Natural killer cell (primary cell): ENCODE results near the gene IL11RA. TPM values are rescaled to one million over a fixed set of nuclear protein-coding genes. Genes with fewer than 3 reads are reported as not detected.
A peak's percentile ranks its signal among the peaks of the same experiment; 100 is the strongest.

Source experiments
- ATAC-seq, 3 donors: fragments of 150-1000 bp in 2 of 3; fragments of 200-7000 bp in 1 of 3; cut with Tn5 transposase; 1 replicate in 1 of 3; 2 replicates in 2 of 3; pipeline ENCODE4 v1.10.0; 2021; ENCODE audit warnings: mild to moderate bottlenecking in 2 of 3, moderate library complexity in 2 of 3
- DNase-seq, 2 donors: peaks; one replicate each; pipeline versions ENCODE4 v3.0.0 to v3.0.0-alpha.2; 2013 to 2021; ENCODE audit warnings: mixed read lengths in 1 of 2
- H3K27ac ChIP-seq: one replicate; pipeline ENCODE4 v1.5.1; 2013; ENCODE audit warnings: mild to moderate bottlenecking, low read length
- H3K27me3 ChIP-seq: one replicate; pipeline ENCODE4 v1.6.1; 2013; ENCODE audit warnings: low read length; ENCODE audit not compliant: control insufficient read depth, insufficient read depth
- H3K36me3 ChIP-seq: one replicate; pipeline ENCODE4 v1.6.1; 2013; ENCODE audit warnings: low read length; ENCODE audit not compliant: control insufficient read depth, insufficient read depth
- H3K4me1 ChIP-seq: one replicate; pipeline ENCODE4 v1.6.1; 2013; ENCODE audit warnings: low read length; ENCODE audit not compliant: control insufficient read depth, insufficient read depth
- H3K4me3 ChIP-seq: one replicate; pipeline ENCODE4 v1.5.1; 2013; ENCODE audit warnings: low read length
- H3K9me3 ChIP-seq: one replicate; pipeline ENCODE4 v1.6.1; 2013; ENCODE audit warnings: low read length; ENCODE audit not compliant: control insufficient read depth, insufficient read depth
- H3K27ac Mint-ChIP-seq, 2 donors: one replicate each; pipeline ENCODE4 v1.8.0; 2022; ENCODE audit warnings: mild to moderate bottlenecking in 2 of 2, mixed read lengths in 2 of 2, moderate library complexity in 1 of 2
- H3K27me3 Mint-ChIP-seq, 2 donors: one replicate each; pipeline ENCODE4 v1.8.0; 2022; ENCODE audit warnings: low read depth in 2 of 2, mixed read lengths in 2 of 2
- H3K36me3 Mint-ChIP-seq: one replicate; pipeline ENCODE4 v1.8.0; 2022; ENCODE audit warnings: mixed read lengths
- H3K4me1 Mint-ChIP-seq, 2 donors: one replicate each; pipeline ENCODE4 v1.8.0; 2022; ENCODE audit warnings: mixed read lengths in 2 of 2
- H3K4me3 Mint-ChIP-seq: one replicate; pipeline ENCODE4 v1.8.0; 2022; ENCODE audit warnings: mild to moderate bottlenecking, moderate library complexity, mixed read lengths
- H3K9me3 Mint-ChIP-seq, 2 donors: one replicate each; pipeline ENCODE4 v1.8.0; 2022; ENCODE audit warnings: mixed read lengths in 2 of 2
- WGBS: methylation state at CpG from one replicate; pipeline ENCODE4 v1.1.7; 2013; ENCODE audit warnings: missing lambda C conversion rate; ENCODE audit not compliant: insufficient coverage; 5-methylcytosine and 5-hydroxymethylcytosine counted together
- intact Hi-C: fragments of 100-400 bp; cut with micrococcal nuclease; formaldehyde crosslinking; loops from one replicate; pipeline ENCODE4 v1.14.2; 2022
- total RNA-seq, 4 donors: library from RNA; stranded (reverse); fragments of 120-200 nt in 1 of 4; gene quantifications; one replicate each; pipeline versions ENCODE4 v1.2.3 to v1.2.4, GENCODE V29; 2013 to 2022
- TF ChIP-seq, protein P1 (sequence below): fragments of 200-600 bp; IDR thresholded peaks from one replicate; pipeline ENCODE4 v1.8.0; 2022; ENCODE audit warnings: antibody characterized with exemption

The IL11RA gene
- total RNA-seq, 3 donors from 2014 or later (not counting 1 experiment from before 2014, with no cell fraction given): 64.2 to 91.1 (median 66.1) TPM

DNA sequence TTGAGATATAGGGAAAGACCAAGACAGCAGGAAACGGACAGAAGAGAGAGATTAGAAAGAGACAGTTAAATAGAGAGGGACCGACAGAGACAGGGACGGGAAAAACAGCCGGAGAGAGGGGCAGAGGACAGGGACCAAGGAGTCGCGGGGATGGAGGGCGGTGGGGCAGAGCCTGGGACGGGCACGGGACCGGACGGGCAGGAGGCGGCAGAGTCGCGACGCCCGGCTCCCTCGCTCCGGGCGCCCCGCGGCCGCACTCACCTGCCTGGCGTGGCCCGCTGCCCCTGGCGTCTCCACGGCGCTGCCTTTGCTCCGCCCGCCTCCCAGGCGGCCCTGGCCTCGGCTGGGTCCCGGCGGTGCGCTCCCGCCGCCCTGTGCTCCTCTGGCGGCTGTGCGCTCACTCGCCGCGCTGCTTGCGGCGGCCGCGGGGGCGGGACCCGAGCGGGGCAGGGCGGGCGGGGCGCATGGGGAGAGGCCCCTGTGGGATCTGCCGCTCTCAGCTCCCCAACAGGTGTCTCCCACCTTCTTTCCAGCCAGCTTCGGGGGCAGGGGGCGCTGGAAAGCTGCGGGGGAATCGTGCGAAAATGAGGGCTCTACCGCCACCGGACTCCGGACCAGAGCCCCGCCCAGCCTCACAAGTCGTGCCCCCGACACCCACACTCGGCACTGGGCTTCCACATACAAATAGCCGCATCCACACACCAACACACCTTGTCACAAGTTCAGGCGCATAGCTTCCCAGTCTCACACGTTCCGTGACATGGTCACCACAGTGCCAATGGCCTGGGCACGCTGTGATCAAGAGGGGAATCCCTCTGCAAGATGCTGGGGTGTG is 23.1 kb upstream of the IL11RA start, which contains the start of gene ARID3C:
Gene ARID3C (minus strand): TSS at position 411 of the 835 bp plus-strand sequence. CDS start 1,052 bp downstream, outside the sequence.
- Histone ChIP-seq H3K36me3 (no peaks in the 10 kb centered on the region), H3K27me3 (peaks cover 48% of the 10 kb centered on the region), H3K4me1 (peaks cover 15% of the 10 kb centered on the region), H3K27ac (no peak within 1 kb of the TSS), H3K4me3 (peak within 1 kb of the TSS; percentile 4), H3K9me3 (no peaks in the 10 kb centered on the region)
- peak within 1 kb of the TSS; percentile 1 to 51 for H3K27ac Mint-ChIP-seq
- peaks cover 8% of the 10 kb centered on the region for H3K36me3 Mint-ChIP-seq
- ATAC-seq (peak; percentile 68 to 77 (median 71)), DNase-seq (peak; percentile 33 to 68)
- H3K9me3 Mint-ChIP-seq: no peaks in the 10 kb centered on the region
- H3K4me3 Mint-ChIP-seq: peak within 1 kb of the TSS; percentile 86
- TF ChIP-seq, protein P1, sequence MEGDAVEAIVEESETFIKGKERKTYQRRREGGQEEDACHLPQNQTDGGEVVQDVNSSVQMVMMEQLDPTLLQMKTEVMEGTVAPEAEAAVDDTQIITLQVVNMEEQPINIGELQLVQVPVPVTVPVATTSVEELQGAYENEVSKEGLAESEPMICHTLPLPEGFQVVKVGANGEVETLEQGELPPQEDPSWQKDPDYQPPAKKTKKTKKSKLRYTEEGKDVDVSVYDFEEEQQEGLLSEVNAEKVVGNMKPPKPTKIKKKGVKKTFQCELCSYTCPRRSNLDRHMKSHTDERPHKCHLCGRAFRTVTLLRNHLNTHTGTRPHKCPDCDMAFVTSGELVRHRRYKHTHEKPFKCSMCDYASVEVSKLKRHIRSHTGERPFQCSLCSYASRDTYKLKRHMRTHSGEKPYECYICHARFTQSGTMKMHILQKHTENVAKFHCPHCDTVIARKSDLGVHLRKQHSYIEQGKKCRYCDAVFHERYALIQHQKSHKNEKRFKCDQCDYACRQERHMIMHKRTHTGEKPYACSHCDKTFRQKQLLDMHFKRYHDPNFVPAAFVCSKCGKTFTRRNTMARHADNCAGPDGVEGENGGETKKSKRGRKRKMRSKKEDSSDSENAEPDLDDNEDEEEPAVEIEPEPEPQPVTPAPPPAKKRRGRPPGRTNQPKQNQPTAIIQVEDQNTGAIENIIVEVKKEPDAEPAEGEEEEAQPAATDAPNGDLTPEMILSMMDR: no peak
- under 1% methylated on average over 69 of the region's 69 CpGs for WGBS
- H3K27me3 Mint-ChIP-seq: peaks cover 49 to 52% of the 10 kb centered on the region in 2 donors
- H3K4me1 Mint-ChIP-seq: peaks cover 16 to 21% of the 10 kb centered on the region in 2 donors
- intact Hi-C loops: no loop called here

DNA sequence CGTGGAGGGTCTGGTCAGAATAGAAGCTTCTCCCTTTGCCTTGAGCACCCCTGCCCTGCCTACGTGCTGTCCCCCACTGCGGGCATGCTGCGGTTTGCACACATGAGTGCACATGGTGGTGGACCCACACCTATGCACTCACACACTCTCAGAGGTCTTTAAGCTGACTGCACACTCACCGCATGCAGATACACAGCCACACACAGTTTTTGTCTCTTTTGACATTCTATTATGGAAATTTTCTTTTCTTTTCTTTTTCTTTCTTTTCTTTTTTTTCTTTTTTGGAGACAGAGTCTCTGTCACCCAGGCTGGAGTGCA is 22.5 kb upstream of the IL11RA start:
- Mint-ChIP-seq H3K9me3 (no peaks in the 10 kb centered on the region), H3K4me1 (peaks cover 14 to 24% of the 10 kb centered on the region in 2 donors), H3K4me3 (peak overlapping the region; percentile 82), H3K27me3 (peaks cover 48 to 52% of the 10 kb centered on the region in 2 donors), H3K27ac (peak overlapping the region in 1 of 2 donors; percentile 51), H3K36me3 (peaks cover 8% of the 10 kb centered on the region)
- Histone ChIP-seq H3K36me3 (no peaks in the 10 kb centered on the region), H3K27ac (no peak overlapping the region), H3K27me3 (peaks cover 42% of the 10 kb centered on the region), H3K4me1 (peaks cover 12% of the 10 kb centered on the region), H3K4me3 (peak overlapping the region; percentile 4), H3K9me3 (no peaks in the 10 kb centered on the region)
- WGBS: 30% methylated on average over 5 of the region's 5 CpGs
- TF ChIP-seq, protein P1: no peak
- ATAC-seq (no peak), DNase-seq (no peak)
- intact Hi-C loops: no loop called here

DNA sequence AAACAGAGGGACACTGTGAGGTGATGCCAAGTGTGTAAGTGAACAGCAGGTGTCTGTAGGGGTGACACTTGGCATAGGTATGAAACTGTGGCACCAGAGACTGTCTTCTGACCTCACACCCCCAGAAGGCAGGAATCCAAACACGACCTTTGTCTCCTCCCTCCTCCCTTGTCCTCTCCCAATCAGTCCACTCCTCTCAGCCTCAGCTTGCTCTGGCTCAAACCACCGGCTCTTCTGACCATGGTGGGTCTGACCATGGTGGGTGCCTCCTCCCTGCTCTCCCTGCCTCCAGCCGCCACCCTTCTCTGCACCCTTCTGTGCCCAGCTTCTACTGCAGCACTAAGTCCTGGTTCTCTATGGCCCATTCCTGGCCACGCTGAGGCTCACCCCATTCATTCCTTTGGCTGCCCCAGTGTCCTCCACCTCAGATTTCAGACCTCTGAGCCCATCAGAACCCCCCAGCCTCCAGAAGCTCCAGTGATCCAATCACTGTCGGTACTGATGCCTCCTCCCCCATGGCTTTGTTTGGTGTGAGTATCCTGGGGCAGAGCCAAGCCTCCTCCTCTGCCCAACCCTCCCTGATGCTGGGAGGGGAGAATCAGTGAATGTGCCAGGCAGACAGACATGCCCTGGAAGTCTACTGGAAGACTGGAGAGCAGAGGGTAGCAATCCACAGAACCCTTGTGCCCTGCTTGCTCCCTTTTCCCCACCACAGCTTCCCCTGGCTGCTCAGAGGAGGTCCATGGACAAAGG is 21.4 kb upstream of the IL11RA start:
- H3K4me3 Mint-ChIP-seq: peak overlapping the region; percentile 43
- 56% methylated on average over 5 of the region's 5 CpGs for WGBS
- Histone ChIP-seq H3K4me1 (peaks cover 12% of the 10 kb centered on the region), H3K27ac (no peak overlapping the region), H3K9me3 (no peaks in the 10 kb centered on the region), H3K27me3 (peaks cover 33% of the 10 kb centered on the region), H3K36me3 (peaks cover 4% of the 10 kb centered on the region), H3K4me3 (no peak overlapping the region)
- TF ChIP-seq, protein P1: no peak
- peaks cover 44 to 51% of the 10 kb centered on the region in 2 donors for H3K27me3 Mint-ChIP-seq
- peaks cover 18 to 28% of the 10 kb centered on the region in 2 donors for H3K4me1 Mint-ChIP-seq
- DNase-seq: no peak
- peak overlapping the region in 1 of 2 donors; percentile 25 for H3K27ac Mint-ChIP-seq
- intact Hi-C loops: no loop called here
- peaks cover 8% of the 10 kb centered on the region for H3K36me3 Mint-ChIP-seq
- no peak for ATAC-seq
- H3K9me3 Mint-ChIP-seq: no peaks in the 10 kb centered on the region
